Stimulated activated CD8-positive, alpha-beta memory T cell treated with anti-CD3 and anti-CD28 coated beads, Interleukin-12 subunit alpha, Interleukin-12 subunit beta, amount 100 ng/mL, for 1 hour (primary cell): ENCODE data around the gene ADCY9.
"Not testable (repeated sequence)": the region's sequence is repeated elsewhere in the genome, so short reads cannot be mapped to it uniquely, and the experiment has no call there.

ENCODE experiments used
- DNase-seq: peaks from one replicate; pipeline ENCODE4 v3.0.0-alpha.2; 2020; ENCODE audit warnings: low read depth

The ADCY9 gene

GRCh38 chr16:4093495-4094126, 22.6 kb downstream of the ADCY9 start:
- no peak for DNase-seq

DNA sequence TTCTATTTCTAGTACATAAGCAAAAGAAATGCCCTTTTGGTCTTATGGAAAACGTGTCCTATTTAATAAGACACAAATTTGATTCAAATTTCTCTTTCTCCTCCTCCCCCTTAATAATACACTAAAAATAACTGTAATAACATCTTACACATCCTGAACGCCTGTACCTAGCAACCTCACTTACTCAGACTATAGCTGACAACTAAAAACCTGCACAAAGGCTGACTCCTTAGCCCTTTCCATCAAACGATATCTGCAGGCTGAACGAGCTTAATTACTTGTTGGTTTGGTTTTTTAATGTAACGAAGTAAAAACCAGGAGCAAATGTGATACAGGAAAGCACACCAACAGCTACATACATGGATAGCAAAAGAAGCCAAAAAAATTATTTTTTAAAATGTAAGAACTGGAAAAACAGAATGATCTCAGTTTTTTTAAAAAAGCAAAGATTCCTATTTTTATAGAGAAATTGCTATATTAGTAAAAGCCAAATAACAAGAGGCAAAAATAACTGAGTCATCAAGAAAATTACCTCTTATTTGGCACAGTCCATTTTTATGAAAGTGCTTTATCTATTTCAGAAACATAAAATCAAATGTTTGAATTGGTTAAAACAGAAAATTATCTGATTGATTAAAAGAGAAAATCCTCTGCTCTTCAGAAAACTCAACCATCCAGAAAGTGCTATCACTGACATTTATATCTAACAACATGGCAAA, 23.5 kb downstream of the ADCY9 start:
- no peak for DNase-seq

DNA sequence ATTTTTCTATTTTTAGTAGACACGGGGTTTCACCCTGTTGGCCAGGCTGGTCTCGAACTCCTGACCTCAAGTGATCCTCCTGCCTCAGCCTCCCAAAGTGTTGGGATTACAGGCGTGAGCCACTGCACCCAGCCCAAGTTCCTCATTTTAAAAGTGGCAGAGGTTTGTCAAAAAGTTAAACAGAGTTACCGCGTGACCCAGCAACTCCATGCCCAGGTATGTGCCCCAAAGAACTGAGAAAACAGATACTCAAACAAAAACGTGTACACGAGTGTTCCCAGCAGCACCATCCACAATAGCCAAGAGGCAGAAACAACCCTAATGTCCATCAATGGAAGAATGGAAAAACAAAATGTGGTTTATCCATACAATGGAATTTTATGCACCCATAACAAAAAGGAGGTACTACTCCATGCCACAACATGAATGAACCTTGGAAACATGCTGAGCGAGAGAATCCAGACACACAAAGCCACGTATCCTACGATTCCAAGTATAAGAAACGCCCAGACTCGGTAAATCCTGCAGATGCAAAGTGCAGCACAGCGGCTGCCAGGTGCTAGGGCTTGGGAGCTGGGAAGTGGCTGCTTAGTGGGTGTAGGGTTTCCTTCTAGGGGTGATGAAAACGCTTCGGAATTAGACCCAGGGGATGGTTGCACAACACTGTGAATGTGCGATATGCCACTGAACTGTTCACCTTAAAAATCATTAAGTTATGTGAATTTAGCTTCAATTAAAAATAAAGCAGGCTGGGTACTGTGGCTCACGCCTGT, 24.8 kb downstream of the ADCY9 start:
- no peak for DNase-seq

DNA sequence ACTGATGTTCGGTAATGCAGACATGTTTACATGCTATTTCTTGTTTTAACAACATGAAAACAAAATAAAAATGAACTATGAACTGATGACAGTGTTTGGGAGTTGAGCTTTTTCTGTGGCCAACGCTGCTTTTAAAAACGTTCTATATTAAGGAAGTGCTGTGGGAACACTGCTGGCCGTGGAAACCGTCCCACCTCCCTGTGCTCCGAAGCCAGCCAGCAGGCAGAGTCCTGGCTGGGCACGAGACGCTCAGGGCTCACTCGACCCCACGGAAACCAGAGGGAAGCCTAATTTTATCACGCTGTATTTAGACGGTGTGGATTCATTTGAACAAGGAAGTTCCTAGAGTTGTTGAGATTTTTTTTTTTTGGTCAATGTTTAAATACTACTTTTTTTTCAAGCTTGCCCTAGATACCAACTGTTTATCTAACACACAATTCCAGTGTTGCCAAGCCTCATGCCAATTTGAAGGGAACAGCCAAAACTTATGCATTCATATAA, 25.8 kb downstream of the ADCY9 start:
- DNase-seq: no peak

GRCh38 chr16:4089811-4090301, 26.4 kb downstream of the ADCY9 start:
- DNase-seq: no peak

GRCh38 chr16:4089251-4089810, 26.9 kb downstream of the ADCY9 start:
- DNase-seq: no peak

GRCh38 chr16:4087990-4088577, 28.2 kb downstream of the ADCY9 start:
- DNase-seq: no peak

DNA sequence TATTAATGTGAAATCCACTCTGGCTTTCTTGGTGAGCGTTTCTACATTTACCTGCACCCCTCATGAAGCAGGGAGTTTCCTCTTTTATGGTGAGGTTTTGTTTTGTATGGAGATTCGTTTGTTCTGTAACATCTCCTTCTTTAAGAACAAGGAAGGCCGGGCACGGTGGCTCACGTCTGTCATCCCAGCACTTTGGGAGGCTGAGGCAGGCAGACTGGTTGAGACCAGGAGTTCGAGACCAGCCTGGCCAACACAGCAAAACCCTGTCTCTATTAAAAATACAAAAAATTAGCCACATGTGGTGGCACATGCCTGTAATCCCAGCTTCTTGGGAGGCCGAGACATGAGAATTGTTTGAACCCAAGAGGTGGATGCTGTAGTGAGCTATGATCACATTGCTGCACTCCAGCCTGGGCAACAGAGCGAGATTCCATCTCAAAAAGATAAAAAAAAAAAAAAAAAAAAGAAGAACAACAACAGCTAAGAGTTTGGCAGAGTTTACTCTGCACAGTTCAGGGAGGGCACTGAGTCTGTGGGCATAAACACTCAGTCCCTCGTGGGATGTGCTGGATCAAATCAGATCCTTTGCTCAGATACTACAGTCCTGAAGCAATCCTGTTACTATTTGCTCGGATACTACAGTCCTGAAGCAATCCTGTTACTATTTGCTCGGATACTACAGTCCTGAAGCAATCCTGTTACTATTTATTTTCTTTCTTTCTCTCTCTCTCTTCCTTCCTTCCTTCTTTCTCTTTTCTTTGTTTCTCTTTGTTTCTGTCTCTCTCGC, 28.9 kb downstream of the ADCY9 start:
- DNase-seq: no peak

GRCh38 chr16:4086153-4086552, 30.1 kb downstream of the ADCY9 start:
- no peak for DNase-seq

- DNase-seq: no peak
Measured at GRCh38 chr16:4085405-4085970, 30.8 kb downstream of the ADCY9 start.

- DNase-seq: no peak
Measured at GRCh38 chr16:4083347-4083870, 32.8 kb downstream of the ADCY9 start.

DNA sequence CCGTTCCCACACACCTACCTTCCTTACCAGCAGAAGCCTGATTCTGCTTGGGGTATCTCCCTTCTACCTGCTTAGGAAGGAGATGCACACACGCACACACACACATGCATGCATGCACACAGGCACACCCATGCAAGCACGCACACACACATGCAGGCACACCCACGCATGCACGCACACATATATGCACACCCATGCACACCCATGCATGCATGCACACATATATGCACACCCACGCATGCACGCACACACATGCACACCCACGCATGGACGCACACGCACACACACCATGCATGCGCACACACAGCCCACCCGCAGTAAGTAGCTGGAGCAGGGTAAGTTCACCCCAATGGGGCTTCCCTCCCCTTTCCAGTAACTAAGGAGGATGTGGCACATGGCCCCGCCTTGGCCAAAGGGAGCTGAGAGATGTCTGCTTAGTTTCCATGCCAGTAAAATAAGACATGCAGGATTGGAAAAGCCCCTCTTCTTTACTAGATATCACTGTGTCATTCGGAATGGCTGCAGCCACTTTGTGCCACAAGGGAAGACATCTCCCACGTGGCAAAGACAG, 33.7 kb downstream of the ADCY9 start:
- no peak for DNase-seq

DNA sequence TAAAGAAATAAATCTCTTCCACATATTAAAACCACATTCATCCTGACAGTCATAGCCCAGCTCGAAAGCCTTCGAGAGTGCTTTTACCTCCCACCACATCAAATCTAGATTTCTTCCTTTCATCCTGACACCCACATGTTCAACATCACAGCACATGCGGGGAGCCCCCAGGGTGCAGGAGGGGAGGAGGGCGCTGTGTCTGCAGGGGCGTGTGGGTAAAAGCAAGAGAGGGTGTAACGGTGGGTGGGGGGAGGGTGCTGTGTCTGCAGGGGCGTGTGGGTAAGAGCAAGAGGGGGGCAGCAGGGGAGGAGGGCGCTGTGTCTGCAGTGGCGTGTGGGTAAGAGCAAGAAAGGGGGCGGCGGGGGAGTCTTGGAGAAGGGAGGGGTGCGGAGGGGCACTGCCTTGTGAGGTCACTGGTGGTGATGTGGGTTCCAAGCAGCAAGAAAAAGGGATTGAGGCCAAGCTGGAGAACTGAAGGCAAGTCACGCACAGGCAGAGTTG, 34.7 kb downstream of the ADCY9 start:
- DNase-seq: no peak

GRCh38 chr16:4081047-4081446, 35.2 kb downstream of the ADCY9 start:
- DNase-seq: no peak

DNA sequence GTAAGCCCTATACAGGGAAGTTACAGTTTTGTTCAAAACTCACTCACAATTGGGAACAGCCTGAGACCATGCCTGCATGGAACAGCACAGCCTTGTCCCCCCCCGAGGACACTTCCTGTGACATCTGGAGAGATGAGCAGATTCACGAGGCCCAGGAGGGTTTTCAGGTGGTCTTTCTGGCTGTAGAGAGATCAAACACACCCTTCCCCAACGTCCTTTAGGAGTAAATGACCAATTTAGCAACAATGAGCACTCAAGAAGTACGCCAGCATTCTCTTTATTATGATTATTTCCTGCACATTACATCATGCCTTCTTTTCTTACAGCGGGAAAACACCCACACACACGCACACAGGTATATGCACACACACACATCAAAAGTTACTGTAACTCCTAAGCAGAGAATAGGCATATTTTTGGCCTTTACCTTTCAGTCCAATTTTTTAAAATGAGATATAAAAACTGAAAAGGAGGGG, 39.0 kb downstream of the ADCY9 start:
- DNase-seq: no peak

GRCh38 chr16:4075534-4075933, 40.7 kb downstream of the ADCY9 start:
- no peak for DNase-seq

DNA sequence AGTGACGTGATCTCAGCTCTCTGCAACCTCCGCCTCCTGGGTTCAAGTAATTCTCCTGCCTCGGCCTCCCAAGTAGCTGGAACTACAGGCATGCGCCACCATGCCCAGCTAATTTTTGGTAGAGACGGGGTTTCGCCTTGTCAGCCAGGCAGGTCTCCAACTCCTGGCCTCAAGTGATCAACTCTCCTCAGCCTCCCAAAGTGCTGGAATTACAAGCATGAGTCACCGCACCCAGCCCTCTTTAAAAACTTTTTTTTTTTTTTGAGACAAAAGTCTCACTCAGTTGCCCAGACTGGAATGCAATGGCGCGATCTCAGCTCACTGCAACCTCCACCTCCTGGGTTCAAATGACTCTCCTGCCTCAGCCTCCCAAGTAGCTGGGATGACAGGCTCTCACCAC, 43.1 kb downstream of the ADCY9 start:
- not testable (repeated sequence) for DNase-seq

DNA sequence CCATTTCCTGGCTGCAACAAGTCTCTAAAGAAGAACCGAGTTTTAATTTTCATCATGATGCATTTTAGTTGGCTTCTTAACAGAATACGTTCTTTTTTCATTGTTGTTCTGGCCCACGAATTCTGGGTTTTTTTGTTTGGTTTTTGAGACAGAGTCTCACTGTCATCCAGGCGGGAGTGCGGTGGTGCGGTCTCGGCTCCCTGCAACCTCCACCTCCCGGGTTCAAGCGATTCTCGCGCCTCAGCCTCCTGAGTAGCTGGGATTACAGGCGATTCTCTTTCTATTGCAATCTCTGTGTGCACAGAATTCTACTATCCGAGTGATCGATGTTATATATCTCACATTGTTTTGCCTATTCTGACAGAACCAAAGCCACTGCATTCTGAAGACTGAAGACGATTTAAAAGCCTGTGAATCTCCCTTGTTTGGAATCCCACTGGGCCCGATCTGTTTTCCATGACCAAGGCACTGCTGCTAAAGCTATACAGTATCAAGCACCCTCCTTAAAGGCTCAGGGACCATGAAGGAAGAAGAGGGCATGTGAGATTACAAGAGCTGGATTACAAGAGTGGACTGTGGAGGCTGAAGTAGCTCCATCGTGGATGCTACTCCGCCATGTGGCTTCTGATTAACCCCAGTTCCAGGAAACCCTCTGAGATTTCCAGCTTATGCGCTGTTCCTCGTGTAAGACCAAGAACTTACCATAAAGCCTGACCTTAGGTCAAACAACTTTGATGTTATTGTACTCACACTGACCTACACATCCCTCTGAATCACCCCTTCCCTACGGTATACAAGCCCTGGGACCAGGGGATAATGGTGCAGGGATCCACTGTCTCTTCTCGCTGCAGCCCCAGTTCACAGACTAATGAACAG, 44.3 kb downstream of the ADCY9 start:
- no peak for DNase-seq

DNA sequence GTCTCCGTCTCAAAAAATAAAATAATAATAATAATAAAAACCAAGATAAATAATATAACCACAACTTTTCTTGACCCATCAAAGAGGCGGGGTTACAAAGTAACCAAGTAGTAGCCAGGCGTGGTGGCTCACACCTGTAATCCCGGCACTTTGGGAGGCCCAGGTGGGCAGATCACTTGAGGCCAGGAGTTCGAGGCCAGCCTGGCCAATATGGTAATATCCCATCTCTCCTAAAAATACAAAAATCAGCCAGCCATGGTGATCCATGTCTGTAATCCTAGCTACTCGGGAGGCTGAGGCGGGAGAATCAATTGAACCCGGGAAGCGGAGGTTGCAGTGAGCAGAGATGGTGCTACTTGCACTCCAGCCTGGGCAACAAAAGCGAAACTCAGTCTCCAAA, 45.3 kb downstream of the ADCY9 start:
- no peak for DNase-seq
